CD4-positive, alpha-beta T cell treated with Interleukin-15 for 4 hours (primary cell): ENCODE measurements around the gene PRPH2.

ENCODE experiments used
- DNase-seq: peaks from one replicate; pipeline ENCODE4 v3.0.0-alpha.2; 2020; ENCODE audit warnings: low spot score

Gene PRPH2, protein sequence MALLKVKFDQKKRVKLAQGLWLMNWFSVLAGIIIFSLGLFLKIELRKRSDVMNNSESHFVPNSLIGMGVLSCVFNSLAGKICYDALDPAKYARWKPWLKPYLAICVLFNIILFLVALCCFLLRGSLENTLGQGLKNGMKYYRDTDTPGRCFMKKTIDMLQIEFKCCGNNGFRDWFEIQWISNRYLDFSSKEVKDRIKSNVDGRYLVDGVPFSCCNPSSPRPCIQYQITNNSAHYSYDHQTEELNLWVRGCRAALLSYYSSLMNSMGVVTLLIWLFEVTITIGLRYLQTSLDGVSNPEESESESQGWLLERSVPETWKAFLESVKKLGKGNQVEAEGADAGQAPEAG

DNA sequence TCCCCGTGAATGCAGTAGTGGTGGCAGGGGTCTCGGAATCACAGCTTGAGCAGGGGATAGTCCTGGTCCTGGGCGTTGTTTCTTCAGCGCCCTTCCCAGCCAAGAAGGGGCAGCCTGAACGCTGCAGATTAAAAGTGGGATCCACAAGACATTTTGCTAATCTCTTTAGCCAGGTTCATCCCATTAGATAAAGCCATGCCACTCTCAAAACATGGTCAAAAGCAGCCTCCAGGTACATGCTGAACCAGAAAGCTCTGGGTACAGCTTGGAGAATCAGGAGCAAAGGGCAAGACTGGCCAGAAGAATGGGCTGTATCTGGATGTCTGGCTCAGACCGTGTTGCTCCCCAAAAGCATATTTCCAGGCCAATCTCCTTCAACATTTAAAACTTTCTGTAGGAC, at the start of gene PRPH2:
TSS of gene PRPH2 (minus strand) at position 101 of the 400 bp plus-strand sequence. CDS start 263 bp downstream, outside the sequence.
- no peak for DNase-seq

- peak; percentile 74 for DNase-seq
Measured at GRCh38 chr6:42771741-42772100, 49.3 kb upstream of the PRPH2 start.

- no peak for DNase-seq
Measured at GRCh38 chr6:42769836-42770235, 47.4 kb upstream of the PRPH2 start.

DNA sequence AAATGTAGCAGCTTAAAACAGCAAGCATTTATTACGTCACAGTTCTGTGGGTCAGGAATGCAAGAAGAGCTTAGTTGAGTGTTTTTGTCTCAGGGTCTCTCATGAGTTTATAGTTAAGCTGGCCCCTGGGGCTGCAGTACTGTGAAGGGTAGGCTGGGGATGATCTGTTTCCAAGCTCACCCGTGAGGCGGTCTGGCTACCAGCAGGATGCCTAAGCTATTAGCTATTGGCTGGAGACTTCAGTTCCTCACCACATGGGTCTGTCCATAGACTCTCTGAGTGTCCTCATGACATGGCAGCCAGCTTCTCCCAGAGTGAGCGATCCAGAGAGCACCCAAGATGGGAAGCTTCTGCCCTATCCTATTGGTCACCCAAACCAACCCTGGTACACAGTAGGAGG, 46.7 kb upstream of the PRPH2 start:
- no peak for DNase-seq

DNA sequence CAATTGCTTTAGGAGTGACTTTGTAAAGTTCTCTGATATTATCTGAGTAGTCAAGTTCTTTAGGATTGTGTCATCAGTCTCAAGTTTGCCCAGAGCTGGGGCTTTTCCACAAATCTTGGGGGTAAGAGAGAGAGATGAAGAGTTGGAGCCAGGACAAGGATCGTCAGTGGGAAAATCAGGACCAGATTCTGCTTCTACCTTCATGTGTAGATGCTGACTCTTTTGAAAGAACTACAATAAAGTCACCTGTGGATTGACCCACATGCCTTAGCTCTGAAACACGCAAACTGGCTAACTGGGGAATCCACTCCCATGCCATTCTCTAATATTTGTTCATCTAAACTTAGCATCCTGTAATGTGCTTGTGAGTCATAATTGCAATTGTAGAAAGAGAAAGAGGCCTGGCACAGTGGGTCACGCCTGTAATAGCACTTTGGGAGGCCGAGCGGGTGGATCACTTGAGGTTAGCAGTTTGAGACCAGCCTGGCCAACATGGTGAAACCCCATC, 43.8 kb upstream of the PRPH2 start:
- DNase-seq, result no peak

- no peak for DNase-seq
Measured at GRCh38 chr6:42764911-42765648, 42.7 kb upstream of the PRPH2 start.

GRCh38 chr6:42762950-42763349, 40.6 kb upstream of the PRPH2 start:
- no peak for DNase-seq

GRCh38 chr6:42762426-42762859, 40.0 kb upstream of the PRPH2 start:
- DNase-seq, result no peak

GRCh38 chr6:42761287-42762067, 39.1 kb upstream of the PRPH2 start:
- no peak for DNase-seq

DNA sequence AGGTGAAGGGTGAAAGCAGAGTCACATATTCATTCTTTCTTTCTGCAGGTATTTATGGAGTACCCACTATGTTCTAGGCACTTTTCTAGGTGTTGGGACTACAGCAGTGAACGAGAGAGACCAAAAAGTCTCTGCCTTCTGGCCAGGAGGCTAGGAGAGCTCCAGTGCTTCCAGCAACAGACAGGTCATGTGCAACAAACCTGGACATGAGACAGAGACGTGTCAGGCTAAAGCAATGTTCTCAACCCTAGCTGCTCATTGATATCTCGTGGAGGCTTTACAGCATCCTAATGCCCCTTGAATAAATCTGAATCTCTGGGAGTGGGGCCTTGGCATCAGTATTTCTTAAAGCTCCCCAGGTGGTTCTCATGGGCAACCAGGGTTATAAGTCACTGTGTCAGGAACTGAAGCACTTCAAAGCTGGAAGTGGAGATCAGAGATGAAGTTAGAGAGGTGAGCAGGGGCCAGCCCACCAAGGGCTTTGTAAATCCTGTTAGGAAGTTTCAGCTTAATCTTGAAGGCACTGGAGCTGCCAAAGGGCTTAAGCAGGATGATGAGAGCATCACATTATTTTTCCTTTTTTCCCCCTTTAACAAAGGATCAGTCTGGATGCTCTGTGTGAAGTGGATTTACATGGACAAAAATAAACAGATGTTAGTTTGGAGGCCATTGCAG, 36.5 kb upstream of the PRPH2 start:
- no peak for DNase-seq

- DNase-seq, result no peak
Measured at GRCh38 chr6:42756722-42757121, 34.3 kb upstream of the PRPH2 start.

GRCh38 chr6:42754759-42755158, 32.4 kb upstream of the PRPH2 start:
- DNase-seq, result no peak

GRCh38 chr6:42751055-42751454, 28.7 kb upstream of the PRPH2 start:
- DNase-seq, result no peak

GRCh38 chr6:42748203-42748898, 26.0 kb upstream of the PRPH2 start:
- DNase-seq, result no peak

DNA sequence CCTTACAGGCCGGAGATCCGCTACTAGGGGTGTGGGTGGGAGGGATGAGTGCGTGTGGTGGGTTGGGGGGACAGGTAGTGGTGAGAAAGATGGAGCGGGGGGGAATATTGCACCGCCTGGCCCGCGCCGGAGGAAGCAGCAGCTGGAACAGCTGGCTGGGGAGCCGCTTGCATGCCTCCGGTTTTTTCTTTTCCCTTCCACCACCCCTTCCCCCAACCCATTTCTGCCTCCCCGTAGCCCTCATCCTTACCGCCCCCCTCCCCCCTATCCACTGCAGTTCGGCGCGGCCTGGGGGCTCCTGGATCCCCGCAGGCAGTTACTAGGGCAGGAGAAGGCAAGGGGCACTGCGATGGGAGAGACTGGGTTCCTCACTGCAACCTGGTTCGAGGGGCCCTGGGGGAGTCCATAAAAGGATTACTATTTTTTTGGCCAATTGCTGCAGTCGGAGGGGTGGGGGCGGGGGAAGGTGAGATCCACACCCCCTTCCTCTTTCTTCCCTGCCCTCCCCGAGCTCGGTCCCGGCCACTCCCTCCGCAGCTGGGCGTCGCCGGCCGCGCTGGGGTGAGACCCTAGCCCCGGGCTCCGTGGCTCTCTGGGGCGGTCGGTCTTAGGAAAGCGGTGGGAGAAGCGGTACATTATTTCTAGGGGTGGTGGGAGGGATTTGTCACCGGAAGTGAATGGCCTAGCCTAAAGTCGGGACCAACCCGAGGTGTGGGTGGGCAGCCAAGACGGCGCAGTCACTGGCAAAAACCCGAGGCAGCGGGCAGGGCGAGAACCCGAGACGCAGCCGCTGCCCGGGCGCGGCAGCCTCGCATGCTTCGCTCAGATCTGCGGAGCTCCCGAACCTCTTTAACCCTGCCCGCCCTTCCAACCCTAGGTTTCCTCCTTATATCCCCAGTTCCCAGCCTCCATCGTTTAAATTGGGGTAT, 24.3 kb upstream of the PRPH2 start:
- peak; percentile 90 for DNase-seq

DNA sequence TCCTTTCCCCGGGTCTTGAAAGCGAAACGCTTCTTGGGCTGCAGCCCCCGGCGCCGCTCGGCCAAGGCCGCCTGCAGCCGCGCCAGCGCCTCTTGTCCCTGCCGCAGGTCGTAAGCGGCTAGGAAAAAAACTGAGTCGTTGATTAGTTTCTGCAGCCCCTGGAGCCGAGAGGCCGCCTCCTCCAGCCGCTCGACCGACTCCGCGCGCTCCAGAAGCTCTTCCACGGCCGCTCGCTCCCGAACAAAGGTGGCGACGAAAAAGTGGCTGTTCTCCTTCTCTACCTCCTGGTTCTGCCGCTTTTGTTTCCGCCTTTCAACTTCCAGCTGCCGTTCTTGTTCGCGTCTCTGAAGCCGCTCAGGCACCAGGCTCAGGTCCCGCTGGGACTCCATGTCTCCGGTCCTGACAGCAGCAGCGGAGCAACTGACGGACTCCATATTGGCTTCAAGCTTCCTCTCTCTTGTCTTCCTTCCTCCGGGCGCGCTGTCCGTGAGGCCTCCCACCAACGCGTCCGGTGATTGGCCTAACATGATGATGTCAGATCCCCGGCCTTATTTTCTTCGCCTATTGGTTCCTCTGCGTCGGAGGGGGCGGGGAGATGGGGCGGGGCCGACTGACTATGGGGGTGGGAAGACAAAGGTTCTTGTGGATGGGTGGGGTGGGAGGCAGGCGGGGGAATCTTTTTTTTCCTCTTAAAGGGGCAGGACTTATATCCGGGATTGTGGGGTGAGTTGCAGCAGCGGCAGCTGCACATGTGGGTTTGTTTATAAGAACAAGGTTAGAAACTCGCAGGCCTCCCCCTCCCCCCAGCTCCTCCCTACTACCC, 23.5 kb upstream of the PRPH2 start, which contains the start of gene TBCC:
TSS of gene TBCC (minus strand) at position 464 of the 823 bp plus-strand sequence. CDS start at position 434, 30 bp downstream.
- peak; percentile 97 for DNase-seq

GRCh38 chr6:42745083-42745639, 22.8 kb upstream of the PRPH2 start:
- no peak for DNase-seq

- no peak for DNase-seq
Measured at GRCh38 chr6:42744351-42744893, 22.0 kb upstream of the PRPH2 start.
